ENCODE measurements around the gene P2RX2. TPM values are rescaled to one million over a fixed set of nuclear protein-coding genes. Genes with fewer than 3 reads are reported as not detected.

P2RX2 gene
- total RNA-seq, 1 donor: not detected

GRCh38 chr12:132632521-132633228, 14.1 kb downstream of the P2RX2 start:
- DNase-seq (ENCODE audit: low read depth): no peak
- H3K4me3 ChIP-seq (ENCODE audit: low read depth, low read length): no peak overlapping the region
- TF ChIP-seq CTCF (IDR thresholded peaks at IDR 0.05; ENCODE audit: insufficient read depth, low read depth, low read length): no peak

GRCh38 chr12:132633398-132633797, 14.8 kb downstream of the P2RX2 start:
- TF ChIP-seq CTCF (IDR thresholded peaks at IDR 0.05; ENCODE audit: insufficient read depth, low read depth, low read length): no peak
- no peak for DNase-seq (ENCODE audit: low read depth)
- H3K4me3 ChIP-seq (ENCODE audit: low read depth, low read length): no peak overlapping the region

GRCh38 chr12:132633901-132634300, 15.3 kb downstream of the P2RX2 start:
- DNase-seq (ENCODE audit: low read depth): no peak
- no peak for TF ChIP-seq CTCF (IDR thresholded peaks at IDR 0.05; ENCODE audit: insufficient read depth, low read depth, low read length)
- no peak overlapping the region for H3K4me3 ChIP-seq (ENCODE audit: low read depth, low read length)

- H3K4me3 ChIP-seq (ENCODE audit: low read depth, low read length): no peak overlapping the region
- TF ChIP-seq CTCF (IDR thresholded peaks at IDR 0.05; ENCODE audit: insufficient read depth, low read depth, low read length): no peak
- DNase-seq (ENCODE audit: low read depth): no peak
Observed at GRCh38 chr12:132634411-132634990, 15.9 kb downstream of the P2RX2 start.

GRCh38 chr12:132635076-132635955, 16.7 kb downstream of the P2RX2 start:
- no peak for TF ChIP-seq CTCF (IDR thresholded peaks at IDR 0.05; ENCODE audit: insufficient read depth, low read depth, low read length)
- H3K4me3 ChIP-seq (ENCODE audit: low read depth, low read length): no peak overlapping the region
- DNase-seq (ENCODE audit: low read depth): no peak

- no peak for DNase-seq (ENCODE audit: low read depth)
- no peak for TF ChIP-seq CTCF (IDR thresholded peaks at IDR 0.05; ENCODE audit: insufficient read depth, low read depth, low read length)
- H3K4me3 ChIP-seq (ENCODE audit: low read depth, low read length): no peak overlapping the region
Observed at GRCh38 chr12:132637811-132638210, 19.2 kb downstream of the P2RX2 start.

Data from fibroblast of villous mesenchyme (primary cell).